ENCODE data around the gene MAN1A1. TPM values are rescaled to one million over a fixed set of nuclear protein-coding genes. Genes with fewer than 3 reads are reported as not detected.

The MAN1A1 gene
- total RNA-seq, 1 donor from 2014 or later = 18.3 TPM

- ATAC-seq (peak; percentile 90), DNase-seq (no peak)
- intact Hi-C loops (cut with micrococcal nuclease) = no loop called here
Measured at GRCh38 chr6:119215885-119216590, 133.5 kb downstream of the MAN1A1 start.

- intact Hi-C loops (cut with micrococcal nuclease) = no loop called here
- DNase-seq (no peak), ATAC-seq (no peak)
Measured at GRCh38 chr6:119215309-119215708, 134.3 kb downstream of the MAN1A1 start.

GRCh38 chr6:119210596-119210995, 139.0 kb downstream of the MAN1A1 start:
- ATAC-seq = no peak
- DNase-seq = no peak
- intact Hi-C loops (cut with micrococcal nuclease) = no loop called here

GRCh38 chr6:119209452-119210205, 139.9 kb downstream of the MAN1A1 start:
- ATAC-seq (no peak), DNase-seq (no peak)
- intact Hi-C loops (cut with micrococcal nuclease) = no loop called here

GRCh38 chr6:119207971-119208725, 141.4 kb downstream of the MAN1A1 start:
- intact Hi-C loops (cut with micrococcal nuclease) = no loop called here
- no peak for ATAC-seq

GRCh38 chr6:119207327-119207726, 142.2 kb downstream of the MAN1A1 start:
- intact Hi-C loops (cut with micrococcal nuclease) = no loop called here
- ATAC-seq = no peak
- no peak for DNase-seq

More at GRCh38 chr6:119207971-119208725, 141.4 kb downstream of the MAN1A1 start:
- DNase-seq = no peak

GRCh38 chr6:119205911-119206618, 143.5 kb downstream of the MAN1A1 start:
- no peak for ATAC-seq
- no peak for DNase-seq
- intact Hi-C loops (cut with micrococcal nuclease) = no loop called here

- ATAC-seq = no peak
- no peak for DNase-seq
- intact Hi-C loops (cut with micrococcal nuclease) = no loop called here
Measured at GRCh38 chr6:119204719-119205118, 144.8 kb downstream of the MAN1A1 start.

GRCh38 chr6:119201480-119201879, 148.1 kb downstream of the MAN1A1 start:
- intact Hi-C loops (cut with micrococcal nuclease) = no loop called here
- ATAC-seq = no peak
- DNase-seq = no peak

- DNase-seq (no peak), ATAC-seq (no peak)
- intact Hi-C loops (cut with micrococcal nuclease) = no loop called here
Measured at GRCh38 chr6:119200512-119201175, 148.9 kb downstream of the MAN1A1 start.

- ATAC-seq (no peak), DNase-seq (no peak)
- intact Hi-C loops (cut with micrococcal nuclease) = no loop called here
Measured at GRCh38 chr6:119197271-119197670, 152.3 kb downstream of the MAN1A1 start.

GRCh38 chr6:119196715-119197114, 152.8 kb downstream of the MAN1A1 start:
- DNase-seq (no peak), ATAC-seq (no peak)
- intact Hi-C loops (cut with micrococcal nuclease) = no loop called here

- DNase-seq (no peak), ATAC-seq (no peak)
- intact Hi-C loops (cut with micrococcal nuclease) = no loop called here
Measured at GRCh38 chr6:119195848-119196247, 153.7 kb downstream of the MAN1A1 start.

- intact Hi-C loops (cut with micrococcal nuclease) = no loop called here
- ATAC-seq (no peak), DNase-seq (no peak)
Measured at GRCh38 chr6:119195204-119195603, 154.4 kb downstream of the MAN1A1 start.

- no peak for ATAC-seq
- intact Hi-C loops (cut with micrococcal nuclease) = no loop called here
- no peak for DNase-seq
Measured at GRCh38 chr6:119193707-119194106, 155.9 kb downstream of the MAN1A1 start.

- ATAC-seq (no peak), DNase-seq (no peak)
- intact Hi-C loops (cut with micrococcal nuclease) = no loop called here
Measured at GRCh38 chr6:119192200-119192599, 157.4 kb downstream of the MAN1A1 start.

- ATAC-seq = no peak
- intact Hi-C loops (cut with micrococcal nuclease) = no loop called here
- no peak for DNase-seq
Measured at GRCh38 chr6:119190176-119190575, 159.4 kb downstream of the MAN1A1 start.

- no peak for DNase-seq
- intact Hi-C loops (cut with micrococcal nuclease) = no loop called here
- ATAC-seq = no peak
Measured at GRCh38 chr6:119189498-119189897, 160.1 kb downstream of the MAN1A1 start.

- DNase-seq (no peak), ATAC-seq (no peak)
- intact Hi-C loops (cut with micrococcal nuclease) = no loop called here
Measured at GRCh38 chr6:119187596-119187995, 162.0 kb downstream of the MAN1A1 start.
